Measurements from ENCODE around the gene LETMD1. TPM values are rescaled to one million over a fixed set of nuclear protein-coding genes. Genes with fewer than 3 reads are reported as not detected.
A peak's percentile ranks its signal among the peaks of the same experiment; 100 is the strongest.

Gene LETMD1
- total and polyA plus RNA-seq, 9 of the 15 experiments (the other 6 are each of a cell fraction or from before 2014, with no cell fraction given): 58.7 to 163 (median 75.4) TPM

GRCh38 chr12:51033457-51034089 is 14.6 kb upstream of the LETMD1 start (continued):
- TF ChIP-seq ZNF518B (CRISPR knock-in tag; IDR thresholded peaks at IDR 0.05) (no peak), ZNF655 (CRISPR knock-in tag; IDR thresholded peaks at IDR 0.05) (no peak), TFAM (CRISPR knock-in tag; conservative IDR thresholded peaks at IDR 0.05) (no peak), BCLAF1 (IDR thresholded peaks at IDR 0.05; ENCODE audit: borderline replicate concordance in 1 of 2, control insufficient read depth in 1 of 2, low read depth in 2 of 2, low read length in 1 of 2) (no peak), ATF1 (CRISPR knock-in tag; IDR thresholded peaks at IDR 0.05) (no peak), ATF1 (tag; IDR thresholded peaks at IDR 0.05) (no peak), CHAMP1 (IDR thresholded peaks at IDR 0.05) (no peak), FOXJ3 (CRISPR knock-in tag; IDR thresholded peaks at IDR 0.05) (no peak), TRIM24 (IDR thresholded peaks at IDR 0.05) (0 out of 4 replicates have a peak, but pooled peaks of 1 of the 2 experiments have one; percentile 14), RB1 (IDR thresholded peaks at IDR 0.05; ENCODE audit: low read depth) (no peak), ELF1 (tag; IDR thresholded peaks at IDR 0.05) (no peak), PHF21A (IDR thresholded peaks at IDR 0.05; ENCODE audit: borderline replicate concordance, low read depth) (no peak), ZSCAN32 (CRISPR knock-in tag; IDR thresholded peaks at IDR 0.05) (no peak), RFX5 (IDR thresholded peaks at IDR 0.05; ENCODE audit: low read depth, low read length) (no peak), LARP7 (IDR thresholded peaks at IDR 0.05) (no peak), NFATC3 (IDR thresholded peaks at IDR 0.05) (peak; percentile 87; the same call in 1 of the 2 replicates), ETV5 (CRISPR knock-in tag; IDR thresholded peaks at IDR 0.05; ENCODE audit: low read depth) (no peak), XRCC5 (IDR thresholded peaks at IDR 0.05; ENCODE audit: low read depth, low read length) (no peak), HCFC1 (IDR thresholded peaks at IDR 0.05; ENCODE audit: low read depth, low read length) (no peak)

All from K562 (cell line).